HepG2 (cell line): ENCODE results near the gene RPL23. TPM values are rescaled to one million over a fixed set of nuclear protein-coding genes. Genes with fewer than 3 reads are reported as not detected.

Experiments used
- ATRX ChIP-seq: sonication (generic); formaldehyde crosslinking; IDR thresholded peaks from 2 replicates; pipeline ENCODE4 v1.4.0; 2020; ENCODE audit warnings: missing genetic modification reagents, borderline replicate concordance
- BCL3 ChIP-seq: sonication (generic); formaldehyde crosslinking; IDR thresholded peaks from 2 replicates; pipeline ENCODE4 v1.5.1; 2020; ENCODE audit warnings: mild to moderate bottlenecking, missing genetic modification reagents, moderate library complexity
- KDM6A ChIP-seq: IDR thresholded peaks from 2 replicates; pipeline ENCODE4 v1.6.1; 2016; ENCODE audit warnings: low read depth
- PLRG1 ChIP-seq: fragments of 450-650 bp; conservative IDR thresholded peaks from 2 replicates; pipeline ENCODE4 v1.6.1; 2016
- REL ChIP-seq: sonication (generic); formaldehyde crosslinking; conservative IDR thresholded peaks from 2 replicates; pipeline ENCODE4 v1.8.0; 2022; ENCODE audit warnings: mild to moderate bottlenecking, missing genetic modification reagents, moderate library complexity
- STAG1 ChIP-seq: sonication (generic); formaldehyde crosslinking; IDR thresholded peaks from 2 replicates; pipeline ENCODE4 v1.4.0; 2020; ENCODE audit warnings: missing genetic modification reagents
- TARDBP ChIP-seq: sonication (generic); formaldehyde crosslinking; IDR thresholded peaks from 2 replicates; pipeline ENCODE4 v1.8.0; 2022; ENCODE audit warnings: mild to moderate bottlenecking, missing genetic modification reagents
- ZHX1 ChIP-seq: sonication (generic); formaldehyde crosslinking; IDR thresholded peaks from 2 replicates; pipeline ENCODE4 v1.8.1; 2022; ENCODE audit warnings: low read depth, mild to moderate bottlenecking, missing genetic modification reagents
- ZNF318 ChIP-seq: sonication (generic); formaldehyde crosslinking; IDR thresholded peaks from 2 replicates; pipeline ENCODE4 v1.4.0; 2020; ENCODE audit warnings: mild to moderate bottlenecking, missing genetic modification reagents
- ZNF512B ChIP-seq: sonication (generic); formaldehyde crosslinking; IDR thresholded peaks from 2 replicates; pipeline ENCODE4 v1.5.1; 2020; ENCODE audit warnings: missing genetic modification reagents, mild to moderate bottlenecking, borderline replicate concordance
- ZNF768 ChIP-seq: sonication (generic); formaldehyde crosslinking; IDR thresholded peaks from 2 replicates; pipeline ENCODE4 v1.4.0; 2020; ENCODE audit warnings: missing genetic modification reagents
- ZNF776 ChIP-seq: sonication (generic); formaldehyde crosslinking; IDR thresholded peaks from 2 replicates; pipeline ENCODE4 v1.4.0; 2020; ENCODE audit warnings: mild to moderate bottlenecking, missing genetic modification reagents
- polyA plus RNA-seq, 8 experiments: library from polyadenylated mRNA; depleted of rRNA in 3 of 8; stranded (reverse) in 7 of 8; unstranded in 1 of 8; fragments of >200 nt; fragmentation: Illumina TruSeq in 4 of 8; extraction: Trizol in 4 of 8; gene quantifications; 2 replicates each; pipeline versions ENCODE4 v1.2.1 to v1.2.3, GENCODE V29; 2011 to 2016; ENCODE audit warnings: low read depth in 4 of 8, missing spikeins in 1 of 8, mixed read lengths in 1 of 8; ENCODE audit not compliant: insufficient read depth in 1 of 8
- total RNA-seq, 5 experiments: library from RNA; depleted of rRNA; stranded (reverse); fragments of >200 nt; fragmentation: Illumina TruSeq; extraction: Trizol; gene quantifications; 2 replicates each; pipeline ENCODE4 v1.2.3, GENCODE V29; 2016; ENCODE audit warnings: low read depth in 1 of 5

RPL23 gene
- total and polyA plus RNA-seq, 2 of the 13 experiments (the other 11 are each of a cell fraction or from before 2014, with no cell fraction given), result 2,790 to 4,860 TPM

- TF ChIP-seq ZNF512B (no peak), ZNF768 (CRISPR knock-in tag) (peak; percentile 84; the same call in 1 of the 2 replicates), PLRG1 (no peak), STAG1 (CRISPR knock-in tag) (no peak), ZNF318 (CRISPR knock-in tag) (0 out of 2 replicates have a peak, but pooled peaks have one; percentile 25), KDM6A (CRISPR knock-in tag) (no peak), REL (CRISPR knock-in tag) (peak; percentile 19; the same call in 1 of the 2 replicates), ATRX (no peak), TARDBP (CRISPR knock-in tag) (no peak), ZNF776 (CRISPR knock-in tag) (peak; percentile 72; the same call in 1 of the 2 replicates), BCL3 (CRISPR knock-in tag) (peak; percentile 23; the same call in 1 of the 2 replicates), ZHX1 (CRISPR knock-in tag) (peak; percentile 65; the same call in 1 of the 2 replicates)
Measured at GRCh38 chr17:38798614-38799500, 54.7 kb downstream of the RPL23 start (continued).
